HCEC 1CT (cell line): ENCODE measurements around the gene VWCE.
A peak's percentile ranks its signal among the peaks of the same experiment; 100 is the strongest.
"Not testable (repeated sequence)": the region's sequence is repeated elsewhere in the genome, so short reads cannot be mapped to it uniquely, and the experiment has no call there.

Source experiments
- DNase-seq: peaks from one replicate; pipeline ENCODE4 v3.0.0-alpha.2; 2017

The VWCE gene

DNA sequence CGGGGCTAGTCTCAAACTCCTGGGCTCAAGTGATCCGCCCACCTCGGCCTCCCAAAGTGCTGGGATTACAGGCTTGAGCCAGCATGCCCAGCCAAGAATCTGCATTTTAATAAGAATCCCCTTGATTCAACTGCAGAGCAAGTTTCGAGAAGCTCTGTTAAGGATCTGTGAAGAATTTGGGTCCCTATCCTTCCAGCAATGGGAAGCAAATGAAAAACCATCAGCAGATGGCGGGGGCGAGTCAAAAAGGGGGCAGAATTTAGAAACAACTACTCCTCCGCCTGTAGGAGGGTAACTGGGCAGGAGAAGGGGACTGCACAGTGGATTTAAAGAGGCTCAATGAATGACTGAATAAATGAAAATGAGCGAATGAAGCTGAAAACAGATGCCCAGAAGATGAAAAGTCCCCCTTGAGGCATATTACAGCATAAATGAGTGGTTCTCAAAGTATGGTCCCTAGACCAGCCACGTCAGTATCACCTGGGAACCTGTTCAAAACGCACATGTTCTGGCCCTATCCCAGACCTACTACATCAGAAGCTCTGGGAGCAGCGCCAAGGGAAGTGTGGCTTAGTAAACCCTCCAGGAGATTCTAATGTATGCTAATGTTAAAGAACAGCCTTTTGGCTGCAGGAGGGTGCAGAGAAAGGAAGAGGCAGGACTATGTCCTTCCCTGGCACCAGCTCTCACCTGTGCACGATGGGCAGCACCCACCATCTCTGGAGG is 15.0 kb downstream of the VWCE start:
- no peak for DNase-seq

GRCh38 chr11:61278001-61278470 is 17.1 kb downstream of the VWCE start:
- DNase-seq = no peak

DNA sequence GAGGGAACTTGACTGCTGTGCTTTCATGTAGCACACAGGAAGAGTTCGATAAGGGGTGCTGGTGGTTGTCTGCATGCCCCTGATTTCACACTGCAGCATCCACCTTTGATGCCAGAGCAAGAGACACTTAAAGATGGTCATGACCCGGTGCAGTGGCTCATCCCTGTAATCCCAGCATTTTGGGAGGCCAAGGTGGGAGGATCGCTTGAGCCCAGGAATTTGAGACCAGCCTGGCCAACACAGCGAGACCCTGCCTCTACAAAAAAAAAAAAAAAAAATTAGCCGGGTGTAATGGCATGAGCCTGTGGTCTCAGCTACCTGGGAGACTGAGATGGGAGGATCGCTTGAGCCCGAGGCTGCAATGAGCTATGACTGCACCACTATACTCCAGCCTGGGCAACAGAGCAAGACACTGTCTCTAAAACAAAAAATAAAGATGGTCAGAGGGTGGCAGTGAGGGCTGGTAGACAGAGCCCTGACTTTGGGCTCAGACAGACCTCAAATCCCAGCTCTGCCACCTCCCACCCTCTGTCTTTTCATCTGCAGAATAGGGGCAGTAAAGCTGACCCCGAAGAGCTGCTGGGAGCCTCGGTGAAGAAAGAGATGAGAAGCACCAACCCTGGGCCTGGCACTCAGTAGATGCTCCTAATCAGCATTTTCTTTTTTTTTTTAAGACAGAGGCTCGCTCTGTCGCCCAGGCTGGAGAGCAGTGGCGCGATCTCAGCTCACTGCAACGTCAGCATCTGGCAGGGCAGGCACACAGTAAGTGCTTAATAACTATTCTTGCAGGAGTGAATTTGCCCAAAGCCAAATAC is 17.7 kb downstream of the VWCE start:
- no peak for DNase-seq

GRCh38 chr11:61275191-61275590 is 19.9 kb downstream of the VWCE start:
- no peak for DNase-seq

DNA sequence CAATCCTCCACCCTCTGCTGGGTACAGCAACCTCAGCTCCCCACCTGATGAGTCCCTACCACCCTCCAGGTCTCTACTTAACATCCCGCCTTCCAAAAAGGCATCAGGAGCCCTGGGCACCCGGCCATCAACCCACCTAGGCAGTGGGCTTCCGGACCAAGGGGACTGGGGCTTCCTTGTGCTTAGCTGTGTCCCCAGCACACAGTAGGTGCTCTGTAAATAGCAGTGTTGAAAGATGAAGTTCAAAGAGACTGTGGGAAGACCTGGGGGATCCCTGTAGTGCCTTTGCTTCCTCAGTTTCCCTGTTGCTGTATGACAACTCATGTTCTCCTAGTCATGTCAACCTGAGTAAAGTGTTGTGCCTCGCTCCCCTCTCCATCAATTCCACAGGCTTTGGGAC is 21.0 kb downstream of the VWCE start:
- no peak for DNase-seq

DNA sequence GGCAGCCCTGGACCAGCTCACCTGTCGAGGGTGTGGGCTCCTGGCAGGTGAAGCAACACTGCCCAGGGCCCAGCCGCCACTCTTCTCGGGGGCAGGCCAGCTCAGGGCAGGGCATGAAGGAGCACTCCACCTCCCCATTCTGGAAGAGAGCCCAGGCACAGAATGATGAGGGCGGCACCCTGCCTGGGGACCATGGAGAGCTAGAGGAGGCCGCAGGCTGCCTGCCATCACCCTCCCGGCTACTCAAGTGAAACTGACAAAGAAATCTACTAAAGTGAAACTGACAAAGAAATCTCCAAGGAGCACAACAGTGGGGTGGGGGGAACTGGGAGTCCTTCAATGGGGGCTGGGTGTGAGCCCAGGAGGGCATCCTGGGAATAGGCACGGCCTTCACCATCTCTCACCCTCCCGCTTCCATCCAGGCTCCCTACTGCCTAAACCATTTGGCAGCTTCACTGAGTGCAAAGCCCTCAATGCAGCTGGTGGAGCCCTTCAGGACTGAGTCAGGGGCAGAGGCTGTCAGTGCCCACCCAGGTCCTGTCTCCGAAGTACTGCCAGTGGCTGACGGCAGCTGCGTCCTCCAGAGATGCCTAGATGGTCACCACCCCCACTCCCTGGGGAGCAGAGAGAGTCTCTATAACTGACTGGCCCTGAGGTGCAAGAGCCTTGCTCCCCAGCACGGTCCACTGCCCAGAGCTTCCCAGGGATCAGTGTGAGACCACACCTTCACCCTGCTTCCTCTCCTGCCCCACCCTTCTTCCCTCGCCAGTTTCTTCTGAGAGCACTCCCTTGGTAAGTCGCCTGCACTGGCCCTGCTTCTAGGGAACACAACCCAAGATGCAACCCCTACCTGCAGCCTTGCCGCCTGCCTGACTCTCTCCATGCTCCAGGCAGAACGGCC is 21.7 kb downstream of the VWCE start:
- DNase-seq = no peak

DNA sequence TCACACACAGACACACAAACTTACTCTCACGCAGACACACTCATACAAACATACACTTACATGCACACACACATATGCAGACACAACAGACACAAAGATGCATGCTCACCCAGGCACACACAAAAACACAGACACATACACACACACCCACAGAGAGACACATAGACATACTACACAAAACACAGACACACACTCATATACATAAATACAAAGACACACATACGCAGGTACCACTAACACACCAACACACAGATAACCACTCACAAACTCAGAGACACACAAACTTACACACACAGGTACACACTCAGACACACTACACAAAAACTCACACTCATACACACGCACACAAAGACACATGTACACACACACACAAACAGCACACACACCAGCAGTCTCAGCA is 22.4 kb downstream of the VWCE start:
- DNase-seq = no peak

DNA sequence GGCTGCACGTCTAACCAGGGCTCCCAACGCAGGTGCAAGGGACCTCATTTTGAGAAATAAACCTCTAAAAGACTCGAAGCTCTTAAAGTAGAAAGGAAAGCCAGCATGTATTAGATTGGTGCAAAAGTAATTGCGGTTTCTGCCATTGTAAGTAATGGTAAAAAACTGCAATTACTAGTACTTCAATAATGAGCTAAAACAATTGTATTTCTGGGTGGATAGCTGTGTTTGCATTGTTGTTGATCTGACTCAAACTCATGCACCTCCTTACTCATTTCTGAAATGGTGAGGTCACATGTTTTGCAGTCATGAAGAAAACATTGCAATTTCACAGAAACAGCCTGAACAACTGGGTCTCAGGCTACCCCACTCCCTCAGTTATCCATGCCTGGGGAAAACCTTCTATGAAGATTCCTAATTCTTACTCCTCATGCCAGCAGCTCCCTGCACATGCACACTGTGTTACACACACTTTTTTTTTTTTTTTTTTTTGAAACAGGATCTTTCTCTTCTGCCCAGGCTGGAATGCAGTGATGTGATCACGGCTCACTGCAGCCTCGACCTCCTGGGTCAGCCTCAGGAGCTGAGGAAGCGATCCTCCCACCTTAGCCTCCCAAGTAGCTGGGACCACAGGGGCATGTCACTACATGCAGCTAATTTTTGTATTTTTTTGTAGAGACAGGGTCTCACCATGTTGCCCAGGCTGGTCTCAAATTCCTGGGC is 24.6 kb downstream of the VWCE start:
- peak; percentile 72 for DNase-seq

GRCh38 chr11:61268588-61269250 is 26.4 kb downstream of the VWCE start:
- no peak for DNase-seq

GRCh38 chr11:61267437-61267841 is 27.7 kb downstream of the VWCE start:
- DNase-seq = no peak

DNA sequence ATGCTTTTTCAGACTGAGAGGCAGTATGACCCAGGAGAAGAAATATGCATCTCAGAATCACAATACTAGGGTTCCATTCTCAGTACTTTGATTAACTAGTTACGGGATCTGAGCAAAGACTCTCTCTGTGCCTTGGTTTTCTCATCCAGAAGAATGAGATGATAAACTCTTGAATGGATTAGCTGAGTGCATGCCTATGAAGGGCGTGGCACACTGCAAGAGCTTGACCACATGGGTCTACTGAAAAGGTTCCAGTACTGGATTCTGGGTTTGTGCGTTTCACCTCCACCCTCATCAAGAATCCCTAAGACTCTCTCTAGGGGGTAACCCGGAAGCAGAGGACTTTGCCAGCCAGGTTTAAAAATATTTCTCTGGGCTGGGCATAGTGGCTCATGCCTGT is 28.5 kb downstream of the VWCE start:
- DNase-seq = peak; percentile 29

DNA sequence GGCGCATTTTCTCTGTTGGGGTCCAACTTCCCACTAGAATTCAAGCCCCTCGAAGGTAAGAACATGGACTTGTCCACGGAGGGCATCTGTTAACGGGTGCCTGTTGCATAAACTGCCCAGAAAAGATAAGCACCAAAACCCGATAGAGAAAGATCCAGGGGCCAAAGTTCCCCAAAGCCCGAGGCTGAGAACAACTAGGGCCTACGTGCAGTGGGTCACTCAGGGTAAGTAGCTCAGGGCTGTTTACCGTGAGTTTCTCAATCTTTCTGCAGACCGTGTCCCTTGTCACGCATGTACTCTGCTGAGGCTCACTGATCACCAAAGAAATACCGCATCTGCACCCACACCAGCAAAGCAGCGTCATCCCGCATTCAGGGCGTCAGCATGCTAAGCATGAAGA is 29.8 kb downstream of the VWCE start:
- DNase-seq = no peak

- DNase-seq = no peak
These were observed 30.3 kb downstream of the VWCE start for GRCh38 chr11:61264795-61265194.

DNA sequence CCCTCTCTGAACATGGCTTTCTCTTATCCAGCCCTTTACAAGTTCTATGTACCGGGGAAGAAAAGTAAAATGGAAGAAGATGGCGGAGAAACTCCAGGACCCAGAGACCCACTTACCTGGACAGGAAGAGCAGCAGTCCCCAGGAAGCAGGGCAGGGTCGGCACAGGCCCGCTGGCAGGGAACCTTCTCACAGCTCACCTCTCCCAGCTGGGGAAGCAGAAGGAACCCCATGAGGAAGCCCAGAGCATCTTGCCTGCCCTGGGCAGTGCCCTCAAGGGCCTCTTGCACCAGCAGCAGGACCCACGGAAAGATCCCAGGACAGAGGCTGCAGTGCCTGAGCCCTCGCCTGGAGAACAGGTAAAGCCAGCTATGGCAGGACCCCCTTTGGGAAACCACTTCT is 30.7 kb downstream of the VWCE start:
- no peak for DNase-seq

GRCh38 chr11:61259363-61259762 is 35.8 kb downstream of the VWCE start:
- no peak for DNase-seq

DNA sequence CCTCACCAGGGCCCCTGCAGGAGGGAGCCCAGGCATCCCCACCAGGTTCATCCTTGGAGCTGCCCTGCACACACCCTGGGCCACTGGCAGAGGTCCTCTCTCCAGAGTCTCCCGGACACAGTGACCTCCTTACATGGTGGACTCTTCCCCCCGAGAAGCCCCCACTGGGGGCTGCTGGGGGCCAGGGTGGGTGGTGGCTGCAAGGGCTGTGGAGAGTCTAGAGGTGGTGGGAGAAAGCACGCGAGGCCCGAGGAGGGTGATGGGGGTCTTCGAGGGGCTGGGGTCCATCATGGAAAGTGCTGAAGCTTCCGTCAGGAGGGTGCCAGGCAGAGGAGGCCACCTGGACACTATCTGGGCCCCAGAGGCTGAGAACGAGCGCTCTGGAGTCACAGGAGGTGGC is 36.6 kb downstream of the VWCE start:
- no peak for DNase-seq

- DNase-seq = no peak
These were observed 38.2 kb downstream of the VWCE start for GRCh38 chr11:61256710-61257482.

- DNase-seq = peak; percentile 48
These were observed 40.6 kb downstream of the VWCE start for GRCh38 chr11:61254403-61255025.

DNA sequence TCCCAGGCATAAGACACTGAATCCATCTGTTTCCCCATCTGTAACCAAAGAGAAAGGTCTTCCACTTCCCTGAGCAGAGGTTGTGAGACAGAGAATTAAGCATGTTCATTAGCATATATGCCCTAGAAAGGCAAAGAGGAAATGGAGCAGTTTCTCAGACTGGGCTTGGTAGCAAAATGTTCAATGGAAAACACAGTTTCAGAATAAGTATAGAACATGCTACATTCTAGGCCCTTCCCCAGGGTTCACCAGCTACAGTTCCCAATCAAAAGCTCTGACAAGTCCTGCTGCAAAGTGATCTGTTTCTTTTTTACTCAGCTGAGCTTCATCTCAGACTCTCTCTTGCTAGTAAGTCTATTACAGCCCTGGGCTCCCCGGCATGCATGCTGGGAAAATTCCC is 42.8 kb downstream of the VWCE start:
- not testable (repeated sequence) for DNase-seq
